HCT116 (cell line): ENCODE data around the gene OR7G3. TPM values are rescaled to one million over a fixed set of nuclear protein-coding genes. Genes with fewer than 3 reads are reported as not detected.

Source experiments
- total RNA-seq: library from RNA; stranded (reverse); gene quantifications from one replicate; pipeline ENCODE4 v1.2.1, GENCODE V29; 2021; ENCODE audit not compliant: unreplicated experiment

Gene OR7G3
- total RNA-seq, 1 experiment from 2014 or later, result not detected

Other genes with a start within 250 kb of the OR7G3 start
- 0.12 TPM for gene MUC16, start 116.5 kb downstream of the OR7G3 start, total RNA-seq
- gene OR1M1, start 39.9 kb downstream of the OR7G3 start, total RNA-seq, result not detected
- gene OR7G2, start 19.5 kb downstream of the OR7G3 start, total RNA-seq, result not detected
- gene OR7G1, start 11.2 kb downstream of the OR7G3 start, total RNA-seq, result not detected
- gene ZNF317, start 13.4 kb upstream of the OR7G3 start, total RNA-seq, result 39.8 TPM
- 0.07 TPM for gene OR7D2, start 52.0 kb upstream of the OR7G3 start, total RNA-seq
- gene OR7D4, start 92.6 kb upstream of the OR7G3 start, total RNA-seq, result not detected
- not detected for gene OR7E24, start 124.0 kb upstream of the OR7G3 start, total RNA-seq
- gene ZNF699, start 182.9 kb upstream of the OR7G3 start, total RNA-seq, result 7.8 TPM
- 10.9 TPM for gene ZNF559, start 197.2 kb upstream of the OR7G3 start, total RNA-seq
- gene ZNF177, start 236.1 kb upstream of the OR7G3 start, total RNA-seq, result 1.2 TPM